Endothelial cell of umbilical vein (primary cell): ENCODE measurements around the gene TOLLIP. TPM values are rescaled to one million over a fixed set of nuclear protein-coding genes. Genes with fewer than 3 reads are reported as not detected.

Source experiments
- BruUV-seq: library from RNA; stranded (reverse); fragments of 400-500 nt; replicated peaks from 2 replicates; lab custom pipeline; 2021; lab: Mats Ljungman, UMichigan
- CTCF ChIA-PET: fragments of 300-600, 350-600 bp; sonication (Branson Sonifier 250); formaldehyde crosslinking; loops from one replicate; lab custom pipeline; 2021; ENCODE audit warnings: antibody characterized with exemption, inconsistent platforms; lab: Charles Lee
- POLR2A ChIA-PET: fragments of 300-600, 350-600 bp; sonication (Branson Sonifier 250); formaldehyde crosslinking; loops from one replicate; lab custom pipeline; 2021; ENCODE audit warnings: antibody characterized with exemption, inconsistent platforms; lab: Charles Lee
- DNase-seq: peaks from one replicate; pipeline ENCODE4 v3.0.0-alpha.2; 2011; ENCODE audit warnings: low read depth, low spot score
- FAIRE-seq: peaks from 2 replicates; lab custom pipeline; 2011; peaks lifted over from hg19 to GRCh38; lab: Jason Lieb, UNC
- H2AFZ ChIP-seq: 2 replicates; pipeline ENCODE4 v1.6.0; 2012; ENCODE audit warnings: low read depth, low read length, control low read depth, inconsistent platforms
- H3K27ac ChIP-seq: 2 replicates; pipeline ENCODE4 v1.5.1; 2011; ENCODE audit warnings: low read depth, mild to moderate bottlenecking, control low read depth, low read length, moderate library complexity; ENCODE audit not compliant: insufficient read depth
- H3K27me3 ChIP-seq, 2 experiments: 2 replicates each; pipeline versions ENCODE4 v1.6.0 to v1.6.1; 2011; ENCODE audit warnings: low read length in 2 of 2, mixed read lengths in 1 of 2; ENCODE audit not compliant: control insufficient read depth in 2 of 2, insufficient read depth in 2 of 2
- H3K36me3 ChIP-seq, 2 experiments: 2 replicates in 1 of 2; 3 replicates in 1 of 2; pipeline ENCODE4 v1.5.1; 2011; ENCODE audit warnings: low read length in 2 of 2, mild to moderate bottlenecking in 1 of 2, moderate library complexity in 1 of 2; ENCODE audit not compliant: control insufficient read depth in 2 of 2, insufficient read depth in 2 of 2; ENCODE audit errors: extremely low read depth in 1 of 2
- H3K4me1 ChIP-seq: 3 replicates; pipeline ENCODE4 v1.5.1; 2011; ENCODE audit warnings: mild to moderate bottlenecking, low read length; ENCODE audit not compliant: control insufficient read depth, insufficient read depth; ENCODE audit errors: extremely low read depth
- H3K4me2 ChIP-seq: 2 replicates; pipeline ENCODE4 v1.6.1; 2011; ENCODE audit warnings: low read length, control low read depth, mixed read lengths; ENCODE audit not compliant: insufficient read depth
- H3K4me3 ChIP-seq, 3 experiments: fragments of 200-600 bp in 1 of 3; sonication (generic), shearing (Covaris generic) in 1 of 3; replicated peaks in 1 of 3; 2 replicates each; pipeline ENCODE4 v1.5.1; 2011 to 2016; ENCODE audit warnings: control low read depth in 3 of 3, low read length in 3 of 3, mild to moderate bottlenecking in 2 of 3, inconsistent platforms in 1 of 3, low read depth in 1 of 3, moderate library complexity in 1 of 3; ENCODE audit not compliant: insufficient read depth in 1 of 3
- H3K79me2 ChIP-seq: 2 replicates; pipeline ENCODE4 v1.6.0; 2012; ENCODE audit warnings: low read length, inconsistent platforms; ENCODE audit not compliant: control insufficient read depth, insufficient read depth
- H3K9ac ChIP-seq: replicated peaks from 2 replicates; pipeline ENCODE3; 2011; ENCODE audit warnings: low read length, control low read depth; ENCODE audit not compliant: insufficient read depth; ENCODE audit errors: extremely low read depth
- H3K9me1 ChIP-seq: replicated peaks from 3 replicates; pipeline ENCODE4 v1.6.0; 2011; ENCODE audit warnings: mild to moderate bottlenecking, low read length; ENCODE audit not compliant: control insufficient read depth, insufficient read depth; ENCODE audit errors: extremely low read depth
- H3K9me3 ChIP-seq: replicated peaks from 2 replicates; pipeline ENCODE4 v1.5.1; 2012; ENCODE audit warnings: low read length, inconsistent platforms; ENCODE audit not compliant: control insufficient read depth, insufficient read depth
- H4K20me1 ChIP-seq: replicated peaks from 2 replicates; pipeline ENCODE3; 2011; ENCODE audit warnings: mild to moderate bottlenecking, low read length; ENCODE audit not compliant: control insufficient read depth, insufficient read depth; ENCODE audit errors: extremely low read depth
- CTCF ChIP-seq, 2 donors: IDR thresholded peaks; 1 replicate in 1 of 2; 2 replicates in 1 of 2; pipeline ENCODE4 v1.5.1; 2011; ENCODE audit warnings: low read length in 2 of 2, mild to moderate bottlenecking in 2 of 2, moderate library complexity in 2 of 2, control low read depth in 1 of 2, inconsistent platforms in 1 of 2, low read depth in 1 of 2; ENCODE audit not compliant: insufficient read depth in 1 of 2; ENCODE audit errors: extremely low read depth in 1 of 2
- EZH2 ChIP-seq: IDR thresholded peaks from 2 replicates; pipeline ENCODE4 v1.6.1; 2012; ENCODE audit warnings: borderline replicate concordance, low read depth, mild to moderate bottlenecking, moderate library complexity, low read length, inconsistent platforms; ENCODE audit not compliant: severe bottlenecking
- FOS ChIP-seq: IDR thresholded peaks from 2 replicates; pipeline ENCODE4 v1.6.1; 2011; ENCODE audit warnings: mild to moderate bottlenecking, low read length, moderate library complexity, borderline replicate concordance; ENCODE audit not compliant: insufficient read depth
- GATA2 ChIP-seq: IDR thresholded peaks from 2 replicates; pipeline ENCODE4 v1.7.0; 2011; ENCODE audit warnings: low read depth, mild to moderate bottlenecking, moderate library complexity, mixed read lengths, low read length; ENCODE audit not compliant: insufficient read length, insufficient read depth
- JUN ChIP-seq: IDR thresholded peaks from 2 replicates; pipeline ENCODE4 v1.6.1; 2011; ENCODE audit warnings: borderline replicate concordance, low read depth; ENCODE audit not compliant: insufficient read length, insufficient read depth
- MAX ChIP-seq: IDR thresholded peaks from 2 replicates; pipeline ENCODE4 v1.6.1; 2011; ENCODE audit not compliant: insufficient read depth, insufficient read length
- MYC ChIP-seq: IDR thresholded peaks from one replicate; pipeline ENCODE4 v1.6.1; 2011; ENCODE audit warnings: mild to moderate bottlenecking, low read depth, low read length
- POLR2A ChIP-seq: IDR thresholded peaks from 2 replicates; pipeline ENCODE4 v1.6.1; 2012; ENCODE audit warnings: low read depth, mild to moderate bottlenecking, control low read depth, low read length
- POLR2AphosphoS5 ChIP-seq: IDR thresholded peaks from 2 replicates; pipeline ENCODE4 v1.6.1; 2012; ENCODE audit warnings: low read depth, mild to moderate bottlenecking, control low read depth, low read length, moderate library complexity; ENCODE audit not compliant: insufficient read depth
- dilution Hi-C: fragments of 300-500 bp; cut with MboI; formaldehyde crosslinking; loops from one replicate; pipeline ENCODE4 v1.15.0; 2019; ENCODE audit warnings: low sequenced_read_pairs; ENCODE audit not compliant: extremely low pct_ligation_motif_present
- intact Hi-C: fragments of 100-400 bp; cut with micrococcal nuclease; formaldehyde crosslinking; loops from one replicate; pipeline ENCODE4 v1.10.0; 2022
- polyA plus RNA-seq, 4 experiments: library from polyadenylated mRNA; depleted of rRNA in 3 of 4; stranded (reverse) in 3 of 4; unstranded in 1 of 4; fragments of >200 nt; gene quantifications; 2 replicates each; pipeline versions ENCODE4 v1.2.1 to v1.2.3, GENCODE V29; 2011 to 2012; ENCODE audit warnings: missing spikeins in 1 of 4
- total RNA-seq: library from RNA; stranded (reverse); gene quantifications from 2 replicates; pipeline ENCODE4 v1.2.3, GENCODE V29; 2021

Gene TOLLIP
- total and polyA plus RNA-seq, 2 donors (not counting 3 experiments of a cell fraction or from before 2014, with no cell fraction given), result 49.6 to 64.8 TPM

GRCh38 chr11:1340111-1340510, 30.7 kb upstream of the TOLLIP start:
- Histone ChIP-seq H3K4me3 (no peak overlapping the region), H4K20me1 (no peaks in the 10 kb centered on the region), H3K4me2 (no peak overlapping the region), H3K27me3 (peaks cover 3 to 7% of the 10 kb centered on the region in 2 experiments), H3K79me2 (no peaks in the 10 kb centered on the region), H3K27ac (no peak overlapping the region), H3K9ac (no peak overlapping the region), H2AFZ (no peak overlapping the region), H3K9me3 (no peaks in the 10 kb centered on the region), H3K36me3 (no peaks in the 10 kb centered on the region), H3K9me1 (no peaks in the 10 kb centered on the region), H3K4me1 (peaks cover 6% of the 10 kb centered on the region)
- ChIA-PET CTCF (no interaction called here), POLR2A (no interaction called here)
- intact Hi-C loops, result no loop called here
- BruUV-seq, result no TSS peak
- no peak for TF ChIP-seq GATA2
- TF ChIP-seq CTCF (IDR thresholded peaks at IDR 0.05; ENCODE audit: extremely low read depth in 1 of 2, insufficient read depth in 1 of 2, low read depth in 1 of 2, low read length in 2 of 2), result no peak
- no peak for TF ChIP-seq EZH2
- no peak for TF ChIP-seq MAX
- no peak for TF ChIP-seq JUN
- TF ChIP-seq MYC, result no peak
- no peak for TF ChIP-seq POLR2A
- no peak for TF ChIP-seq FOS
- TF ChIP-seq POLR2AphosphoS5, result no peak
- no peak for FAIRE-seq
- DNase-seq, result no peak
- dilution Hi-C loops, result no loop called here
